ENCODE data around the gene DAZAP1.
"Not testable (repeated sequence)": the region's sequence is repeated elsewhere in the genome, so short reads cannot be mapped to it uniquely, and the experiment has no call there.

The DAZAP1 gene

GRCh38 chr19:1438035-1438932 is 30.9 kb downstream of the DAZAP1 start, which contains the start of gene RPS15:
TSS of gene RPS15 (plus strand) at chr19:1438396. CDS start at chr19:1438426, 30 bp downstream.
- H3K27ac ChIP-seq (ENCODE audit: low read depth, low read length): peak within 1 kb of the TSS; percentile 91
- H3K4me1 ChIP-seq (ENCODE audit: control insufficient read depth, insufficient read depth, low read length, unreplicated experiment): peaks cover 2% of the 10 kb centered on the region
- H2AFZ ChIP-seq (ENCODE audit: low read length, unreplicated experiment): no peak within 1 kb of the TSS
- H3K79me2 ChIP-seq (ENCODE audit: control insufficient read depth, insufficient read depth, low read length, unreplicated experiment): peaks cover 31% of the 10 kb centered on the region
- H3K36me3 ChIP-seq (ENCODE audit: insufficient read depth, low read length): peaks cover 17% of the 10 kb centered on the region; the same call in 1 of the 2 replicates
- H3K27me3 ChIP-seq (ENCODE audit: insufficient read depth, low read length): no peaks in the 10 kb centered on the region
- H3K4me3 ChIP-seq (ENCODE audit: low read depth, low read length): peak within 1 kb of the TSS; percentile 94

- Histone ChIP-seq H3K79me2 (ENCODE audit: control insufficient read depth, insufficient read depth, low read length, unreplicated experiment) (peaks cover 31% of the 10 kb centered on the region), H3K4me3 (ENCODE audit: low read depth, low read length) (peak overlapping the region; percentile 94), H3K36me3 (ENCODE audit: insufficient read depth, low read length) (peaks cover 17% of the 10 kb centered on the region; the same call in 1 of the 2 replicates), H3K27me3 (ENCODE audit: insufficient read depth, low read length) (no peaks in the 10 kb centered on the region), H3K4me1 (ENCODE audit: control insufficient read depth, insufficient read depth, low read length, unreplicated experiment) (peaks cover 2% of the 10 kb centered on the region), H2AFZ (ENCODE audit: low read length, unreplicated experiment) (no peak overlapping the region), H3K27ac (ENCODE audit: low read depth, low read length) (peak overlapping the region; percentile 91; the same call in 1 of the 2 replicates)
Measured at GRCh38 chr19:1438933-1439354, 31.6 kb downstream of the DAZAP1 start.

GRCh38 chr19:1439525-1440417 is 32.4 kb downstream of the DAZAP1 start:
- H2AFZ ChIP-seq (ENCODE audit: low read length, unreplicated experiment); H3K27me3 ChIP-seq (ENCODE audit: insufficient read depth, low read length); H3K4me1 ChIP-seq (ENCODE audit: control insufficient read depth, insufficient read depth, low read length, unreplicated experiment); H3K27ac ChIP-seq (ENCODE audit: low read depth, low read length): not testable (repeated sequence)
- Histone ChIP-seq H3K79me2 (ENCODE audit: control insufficient read depth, insufficient read depth, low read length, unreplicated experiment) (peaks cover 31% of the 10 kb centered on the region), H3K36me3 (ENCODE audit: insufficient read depth, low read length) (peaks cover 17% of the 10 kb centered on the region; the same call in 1 of the 2 replicates), H3K4me3 (ENCODE audit: low read depth, low read length) (peak overlapping the region; percentile 94)

- Histone ChIP-seq H3K79me2 (ENCODE audit: control insufficient read depth, insufficient read depth, low read length, unreplicated experiment) (peaks cover 31% of the 10 kb centered on the region), H3K4me3 (ENCODE audit: low read depth, low read length) (0 out of 2 replicates have a peak overlapping the region, but pooled peaks have one; percentile 12), H2AFZ (ENCODE audit: low read length, unreplicated experiment) (no peak overlapping the region), H3K27me3 (ENCODE audit: insufficient read depth, low read length) (no peaks in the 10 kb centered on the region), H3K27ac (ENCODE audit: low read depth, low read length) (no peak overlapping the region), H3K4me1 (ENCODE audit: control insufficient read depth, insufficient read depth, low read length, unreplicated experiment) (peaks cover 2% of the 10 kb centered on the region), H3K36me3 (ENCODE audit: insufficient read depth, low read length) (peaks cover 17% of the 10 kb centered on the region; the same call in 1 of the 2 replicates)
Measured at GRCh38 chr19:1440418-1440801, 33.0 kb downstream of the DAZAP1 start.

- Histone ChIP-seq H2AFZ (ENCODE audit: low read length, unreplicated experiment) (no peak overlapping the region), H3K4me1 (ENCODE audit: control insufficient read depth, insufficient read depth, low read length, unreplicated experiment) (peaks cover 2% of the 10 kb centered on the region), H3K36me3 (ENCODE audit: insufficient read depth, low read length) (peaks cover 17% of the 10 kb centered on the region; the same call in 1 of the 2 replicates), H3K4me3 (ENCODE audit: low read depth, low read length) (no peak overlapping the region), H3K27me3 (ENCODE audit: insufficient read depth, low read length) (no peaks in the 10 kb centered on the region), H3K27ac (ENCODE audit: low read depth, low read length) (no peak overlapping the region), H3K79me2 (ENCODE audit: control insufficient read depth, insufficient read depth, low read length, unreplicated experiment) (peaks cover 31% of the 10 kb centered on the region)
Measured at GRCh38 chr19:1441022-1441426, 33.6 kb downstream of the DAZAP1 start.

- Histone ChIP-seq H3K4me3 (ENCODE audit: low read depth, low read length) (no peak overlapping the region), H3K27ac (ENCODE audit: low read depth, low read length) (no peak overlapping the region), H3K79me2 (ENCODE audit: control insufficient read depth, insufficient read depth, low read length, unreplicated experiment) (peaks cover 31% of the 10 kb centered on the region)
Measured at GRCh38 chr19:1441677-1442438, 34.5 kb downstream of the DAZAP1 start.

GRCh38 chr19:1445185-1445931 is 38.0 kb downstream of the DAZAP1 start:
- peaks cover 2% of the 10 kb centered on the region for H3K4me1 ChIP-seq (ENCODE audit: control insufficient read depth, insufficient read depth, low read length, unreplicated experiment)
- peaks cover 11% of the 10 kb centered on the region for H3K79me2 ChIP-seq (ENCODE audit: control insufficient read depth, insufficient read depth, low read length, unreplicated experiment)
- H3K27ac ChIP-seq (ENCODE audit: low read depth, low read length): no peak overlapping the region
- H2AFZ ChIP-seq (ENCODE audit: low read length, unreplicated experiment): no peak overlapping the region
- peak overlapping the region; percentile 29; the same call in 1 of the 2 replicates for H3K4me3 ChIP-seq (ENCODE audit: low read depth, low read length)
- H3K36me3 ChIP-seq (ENCODE audit: insufficient read depth, low read length): peaks cover 14% of the 10 kb centered on the region; the same call in 1 of the 2 replicates
- peaks cover 31% of the 10 kb centered on the region for H3K27me3 ChIP-seq (ENCODE audit: insufficient read depth, low read length)

More at GRCh38 chr19:1441677-1442438, 34.5 kb downstream of the DAZAP1 start:
- Histone ChIP-seq H3K4me1 (ENCODE audit: control insufficient read depth, insufficient read depth, low read length, unreplicated experiment) (peaks cover 2% of the 10 kb centered on the region), H3K27me3 (ENCODE audit: insufficient read depth, low read length) (peaks cover 7% of the 10 kb centered on the region), H2AFZ (ENCODE audit: low read length, unreplicated experiment) (no peak overlapping the region), H3K36me3 (ENCODE audit: insufficient read depth, low read length) (peaks cover 17% of the 10 kb centered on the region; the same call in 1 of the 2 replicates)

- no peak overlapping the region for H2AFZ ChIP-seq (ENCODE audit: low read length, unreplicated experiment)
- peaks cover 6% of the 10 kb centered on the region; the same call in 1 of the 2 replicates for H3K36me3 ChIP-seq (ENCODE audit: insufficient read depth, low read length)
- 0 out of 2 replicates have a peak overlapping the region, but pooled peaks have one; percentile 16 for H3K4me3 ChIP-seq (ENCODE audit: low read depth, low read length)
- no peaks in the 10 kb centered on the region for H3K4me1 ChIP-seq (ENCODE audit: control insufficient read depth, insufficient read depth, low read length, unreplicated experiment)
- peaks cover 3% of the 10 kb centered on the region for H3K79me2 ChIP-seq (ENCODE audit: control insufficient read depth, insufficient read depth, low read length, unreplicated experiment)
- no peak overlapping the region for H3K27ac ChIP-seq (ENCODE audit: low read depth, low read length)
- H3K27me3 ChIP-seq (ENCODE audit: insufficient read depth, low read length): peaks cover 39% of the 10 kb centered on the region
Measured at GRCh38 chr19:1445932-1446712, 38.7 kb downstream of the DAZAP1 start.

Data from ACC112 (cell line).